ENCODE results near the gene NKTR.

DNA sequence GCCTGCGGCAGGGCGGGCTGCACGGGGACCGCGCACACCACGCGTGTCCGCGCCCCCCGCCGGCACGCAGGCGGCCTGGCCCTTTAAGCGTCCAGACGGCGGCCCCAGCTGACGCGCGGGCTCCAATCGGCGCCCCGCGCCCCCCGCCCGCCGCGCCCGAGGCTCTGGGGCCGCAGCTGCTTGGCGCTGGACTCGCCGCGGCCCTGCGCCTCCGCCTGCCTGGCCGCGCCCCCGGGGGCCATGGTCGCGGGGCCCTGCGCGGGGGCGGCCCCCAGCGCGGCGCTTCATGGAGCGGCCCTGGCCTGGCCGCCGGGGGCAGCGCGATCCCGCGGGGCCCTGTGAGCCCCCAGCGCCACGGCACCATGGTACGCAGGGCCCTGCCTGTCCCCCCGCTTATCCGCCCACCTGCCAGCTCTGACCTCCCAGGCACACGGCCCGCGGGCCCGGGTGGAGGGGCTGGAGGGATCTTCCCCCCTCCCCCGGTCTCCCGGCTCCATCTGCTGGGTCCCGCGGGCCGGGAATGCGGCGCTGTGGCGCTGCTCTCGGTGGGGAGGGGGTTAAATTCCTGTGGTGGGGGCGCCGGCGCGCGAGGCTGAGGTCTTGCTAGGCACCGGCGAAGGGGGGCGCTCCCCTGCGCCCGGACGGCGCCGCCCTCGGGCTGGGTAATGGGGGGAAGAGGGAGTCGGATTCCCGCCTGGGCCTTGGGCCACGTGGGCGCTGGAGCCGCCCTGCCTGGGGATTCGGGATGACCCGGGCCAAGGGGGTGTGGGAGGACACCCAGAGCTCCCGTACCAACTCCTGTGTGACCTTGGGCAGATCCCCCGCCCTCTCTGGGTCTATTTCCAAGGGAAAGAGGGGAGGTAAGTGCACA, 54.1 kb downstream of the NKTR start:
- TF ChIP-seq POLR2A (IDR thresholded peaks at IDR 0.05) (no peak), POLR2AphosphoS5 (IDR thresholded peaks at IDR 0.05) (no peak)
- TF ChIP-seq, protein P1, sequence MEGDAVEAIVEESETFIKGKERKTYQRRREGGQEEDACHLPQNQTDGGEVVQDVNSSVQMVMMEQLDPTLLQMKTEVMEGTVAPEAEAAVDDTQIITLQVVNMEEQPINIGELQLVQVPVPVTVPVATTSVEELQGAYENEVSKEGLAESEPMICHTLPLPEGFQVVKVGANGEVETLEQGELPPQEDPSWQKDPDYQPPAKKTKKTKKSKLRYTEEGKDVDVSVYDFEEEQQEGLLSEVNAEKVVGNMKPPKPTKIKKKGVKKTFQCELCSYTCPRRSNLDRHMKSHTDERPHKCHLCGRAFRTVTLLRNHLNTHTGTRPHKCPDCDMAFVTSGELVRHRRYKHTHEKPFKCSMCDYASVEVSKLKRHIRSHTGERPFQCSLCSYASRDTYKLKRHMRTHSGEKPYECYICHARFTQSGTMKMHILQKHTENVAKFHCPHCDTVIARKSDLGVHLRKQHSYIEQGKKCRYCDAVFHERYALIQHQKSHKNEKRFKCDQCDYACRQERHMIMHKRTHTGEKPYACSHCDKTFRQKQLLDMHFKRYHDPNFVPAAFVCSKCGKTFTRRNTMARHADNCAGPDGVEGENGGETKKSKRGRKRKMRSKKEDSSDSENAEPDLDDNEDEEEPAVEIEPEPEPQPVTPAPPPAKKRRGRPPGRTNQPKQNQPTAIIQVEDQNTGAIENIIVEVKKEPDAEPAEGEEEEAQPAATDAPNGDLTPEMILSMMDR (IDR thresholded peaks at IDR 0.05), result no peak
